SK-N-MC (cell line): ENCODE results near the gene TECPR2.

Experiments
- EZH2 ChIP-seq: fragments of 200-600 bp; sonication (generic); IDR thresholded peaks from one replicate; pipeline ENCODE4 v1.6.1; 2017; ENCODE audit warnings: antibody characterized with exemption
- FOXP2 ChIP-seq: optimal IDR thresholded peaks from 2 replicates; pipeline ENCODE3; 2011; ENCODE audit warnings: mild to moderate bottlenecking, moderate library complexity; ENCODE audit not compliant: insufficient read depth; ENCODE audit errors: extremely low read length, control extremely low read depth
- POLR2AphosphoS5 ChIP-seq: IDR thresholded peaks from 2 replicates; pipeline ENCODE4 v1.6.1; 2012; ENCODE audit warnings: mild to moderate bottlenecking, low read depth, low read length, borderline replicate concordance

DNA sequence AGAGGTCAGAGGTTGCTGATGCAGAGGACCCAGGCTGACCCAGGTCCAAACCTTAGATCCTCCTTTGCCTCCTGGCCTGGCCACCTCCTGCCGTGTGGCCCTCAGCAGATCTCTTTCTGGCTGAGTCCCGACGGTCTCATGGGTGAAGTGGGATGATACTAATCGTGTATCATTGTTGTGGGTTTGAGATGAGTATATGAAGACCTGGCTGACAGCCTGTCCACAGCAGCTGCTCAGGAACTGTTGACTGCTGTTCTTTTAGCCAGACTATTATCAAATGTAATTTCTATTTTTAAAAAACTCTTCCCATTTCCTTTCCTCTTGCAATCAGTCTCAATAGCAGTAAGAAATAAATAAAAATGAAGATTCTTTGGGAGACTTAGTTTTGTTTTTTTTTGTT, 101.3 kb downstream of the TECPR2 start:
- TF ChIP-seq FOXP2 (no peak), POLR2AphosphoS5 (no peak), EZH2 (no peak)
